GM10266 (cell line): ENCODE results near the gene MRPS6.

Source experiments
- DNase-seq: peaks from one replicate; pipeline ENCODE4 v3.0.0; 2012; ENCODE audit errors: extremely low spot score
- TF ChIP-seq, protein P1 (sequence below): IDR thresholded peaks from 2 replicates; pipeline ENCODE4 v1.5.1; 2012; ENCODE audit warnings: mild to moderate bottlenecking, low read depth; ENCODE audit not compliant: control insufficient read depth, insufficient read depth; ENCODE audit errors: missing control alignments

The MRPS6 gene

DNA sequence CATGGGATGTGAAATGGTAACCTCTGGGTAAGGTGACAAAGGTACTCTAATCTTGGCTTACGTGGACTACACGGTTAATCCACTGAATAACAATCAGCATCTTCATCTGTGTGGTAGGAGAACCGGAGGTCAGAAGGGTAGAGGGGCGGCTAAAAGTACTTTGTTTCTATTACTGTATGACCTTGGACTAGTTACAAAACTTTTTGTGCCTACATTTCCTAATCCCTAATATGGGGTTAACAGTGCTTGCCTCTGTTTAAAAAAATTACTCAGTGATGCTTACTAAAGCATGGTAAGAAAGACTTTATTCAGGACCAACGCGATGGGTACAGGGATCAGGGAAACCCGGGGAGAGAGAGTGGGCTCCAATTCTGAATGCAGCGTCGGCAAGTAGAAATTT lies 1.7 kb upstream of the MRPS6 start:
- TF ChIP-seq, protein P1, sequence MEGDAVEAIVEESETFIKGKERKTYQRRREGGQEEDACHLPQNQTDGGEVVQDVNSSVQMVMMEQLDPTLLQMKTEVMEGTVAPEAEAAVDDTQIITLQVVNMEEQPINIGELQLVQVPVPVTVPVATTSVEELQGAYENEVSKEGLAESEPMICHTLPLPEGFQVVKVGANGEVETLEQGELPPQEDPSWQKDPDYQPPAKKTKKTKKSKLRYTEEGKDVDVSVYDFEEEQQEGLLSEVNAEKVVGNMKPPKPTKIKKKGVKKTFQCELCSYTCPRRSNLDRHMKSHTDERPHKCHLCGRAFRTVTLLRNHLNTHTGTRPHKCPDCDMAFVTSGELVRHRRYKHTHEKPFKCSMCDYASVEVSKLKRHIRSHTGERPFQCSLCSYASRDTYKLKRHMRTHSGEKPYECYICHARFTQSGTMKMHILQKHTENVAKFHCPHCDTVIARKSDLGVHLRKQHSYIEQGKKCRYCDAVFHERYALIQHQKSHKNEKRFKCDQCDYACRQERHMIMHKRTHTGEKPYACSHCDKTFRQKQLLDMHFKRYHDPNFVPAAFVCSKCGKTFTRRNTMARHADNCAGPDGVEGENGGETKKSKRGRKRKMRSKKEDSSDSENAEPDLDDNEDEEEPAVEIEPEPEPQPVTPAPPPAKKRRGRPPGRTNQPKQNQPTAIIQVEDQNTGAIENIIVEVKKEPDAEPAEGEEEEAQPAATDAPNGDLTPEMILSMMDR: no peak
- no peak for DNase-seq

DNA sequence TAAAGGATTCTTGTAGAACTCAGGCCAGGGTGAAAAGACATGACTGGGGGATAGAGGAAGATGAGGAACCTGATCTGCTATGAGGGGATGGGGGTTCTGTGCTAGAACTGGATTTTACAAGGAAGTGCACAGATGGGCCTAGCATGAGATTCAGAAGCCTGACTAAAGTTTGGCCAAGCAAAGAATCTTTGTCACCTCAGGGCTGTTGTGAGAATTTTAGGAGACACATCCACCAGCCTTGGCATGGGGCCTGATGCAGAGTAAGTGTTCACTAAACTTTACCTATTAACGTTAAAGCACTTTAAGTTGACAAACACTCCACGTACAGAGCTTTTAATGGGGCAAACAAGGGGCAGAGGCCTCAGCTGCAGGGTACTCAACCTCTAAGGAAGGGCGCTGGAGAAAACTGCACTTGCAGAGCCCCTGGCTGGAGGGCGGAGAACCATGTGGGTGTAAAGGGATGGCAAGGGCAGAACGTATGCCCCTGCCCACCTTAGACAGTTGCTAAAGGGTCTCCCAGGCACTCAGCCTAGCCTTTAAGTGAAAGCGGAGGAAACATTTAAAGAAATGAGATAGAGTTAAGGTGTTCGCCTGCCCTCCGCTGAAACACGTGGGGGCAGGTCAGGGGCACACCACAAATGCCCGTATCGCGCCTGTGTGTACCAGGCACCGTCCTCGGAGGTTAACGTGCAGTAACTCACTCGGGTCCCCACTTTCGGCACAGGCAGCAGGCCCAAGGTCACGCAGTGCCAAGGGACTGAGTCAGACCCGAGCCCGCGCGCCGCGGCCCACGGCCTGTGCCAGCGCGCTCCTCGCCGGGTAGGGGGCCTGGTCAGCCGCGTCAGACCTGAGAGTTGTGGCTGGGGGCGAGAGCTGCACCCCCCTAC lies 990 bp upstream of the MRPS6 start:
- TF ChIP-seq, protein P1: no peak
- DNase-seq: no peak

DNA sequence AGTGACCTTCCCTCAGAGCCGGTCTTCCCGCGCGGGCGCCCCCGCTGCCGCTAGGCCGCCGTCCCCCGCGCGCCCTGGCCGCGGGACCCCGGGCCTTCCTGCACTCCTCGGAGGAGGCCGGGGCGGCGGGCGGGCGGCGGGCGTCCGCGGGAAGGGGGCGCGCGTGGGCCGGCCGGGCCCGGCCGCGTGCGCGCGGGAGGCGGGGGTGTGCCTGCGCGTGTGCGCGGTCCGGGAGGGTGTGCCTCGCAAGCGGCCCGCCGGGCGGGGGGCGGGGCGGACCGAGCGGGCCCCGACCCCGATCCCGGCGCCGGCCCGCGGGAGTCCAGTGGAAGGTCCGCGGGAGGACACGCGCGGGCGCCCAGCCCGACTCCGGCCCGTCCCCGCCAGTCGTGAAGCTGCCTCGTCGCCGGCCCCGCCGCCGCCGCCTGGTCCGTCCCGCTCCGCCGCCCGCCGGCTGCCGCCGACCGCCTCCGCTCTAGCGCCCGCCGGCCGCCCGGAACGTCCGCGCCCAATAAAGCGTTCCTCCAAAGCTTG lies 438 bp downstream of the MRPS6 start:
- peak; percentile 64 for DNase-seq

DNA sequence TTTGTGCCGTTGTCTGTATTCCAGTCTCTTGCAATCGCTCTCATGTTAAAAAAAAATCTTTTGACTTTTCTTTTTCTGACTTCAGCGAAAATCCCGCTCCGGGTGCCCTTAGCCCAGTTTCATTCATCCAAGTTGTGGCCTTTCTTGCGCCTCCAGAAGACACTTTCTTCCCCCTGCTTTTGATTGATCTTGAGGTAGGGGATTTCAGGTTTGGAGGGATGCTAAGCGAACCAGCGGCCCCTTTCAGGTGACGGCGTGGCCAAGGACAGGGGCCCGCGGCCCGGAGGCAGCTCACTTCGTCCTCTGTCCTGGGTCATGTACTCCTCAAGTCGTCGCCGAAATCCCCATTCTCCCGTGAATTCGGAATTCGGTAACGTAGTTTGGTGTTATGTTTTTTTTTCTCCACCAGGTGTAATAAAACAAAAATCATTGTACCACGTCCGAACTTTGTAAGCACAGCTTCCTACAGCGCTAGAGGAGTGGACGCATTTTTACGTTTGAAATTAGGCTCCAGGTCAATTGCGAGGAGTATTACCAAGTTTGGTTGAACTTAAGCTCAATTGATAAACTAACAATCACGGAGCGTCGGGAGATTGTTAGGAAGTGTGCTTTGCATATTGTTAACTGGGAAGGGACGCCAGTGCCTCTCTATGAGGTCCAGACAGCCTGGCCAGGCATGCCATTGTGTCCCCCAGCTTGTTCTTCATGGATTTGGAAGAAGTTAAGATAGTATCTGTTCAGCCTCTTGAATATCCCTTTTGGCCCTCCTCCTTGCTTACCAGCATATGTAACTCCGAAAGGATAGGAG lies 1.1 kb downstream of the MRPS6 start:
- TF ChIP-seq, protein P1: no peak
- no peak for DNase-seq

More for the DNA sequence above, 438 bp downstream of the MRPS6 start:
- TF ChIP-seq, protein P1: no peak

DNA sequence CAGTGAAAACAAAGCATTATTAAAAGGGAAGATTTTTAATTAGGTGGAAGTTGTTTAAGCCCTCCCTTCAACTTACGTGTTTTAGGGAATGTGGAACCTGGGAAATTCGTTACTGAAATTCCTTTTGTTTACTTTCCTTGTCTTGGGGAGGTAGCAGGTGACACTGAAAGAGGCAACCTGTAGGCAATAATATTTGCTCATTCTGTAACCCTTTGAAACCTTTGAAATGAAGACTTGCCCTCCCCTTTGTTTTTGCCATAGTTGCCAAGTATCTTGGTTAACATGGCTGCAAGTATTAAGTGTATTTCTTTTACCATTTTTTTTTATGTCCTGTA lies 1.7 kb downstream of the MRPS6 start:
- TF ChIP-seq, protein P1: no peak
- no peak for DNase-seq

DNA sequence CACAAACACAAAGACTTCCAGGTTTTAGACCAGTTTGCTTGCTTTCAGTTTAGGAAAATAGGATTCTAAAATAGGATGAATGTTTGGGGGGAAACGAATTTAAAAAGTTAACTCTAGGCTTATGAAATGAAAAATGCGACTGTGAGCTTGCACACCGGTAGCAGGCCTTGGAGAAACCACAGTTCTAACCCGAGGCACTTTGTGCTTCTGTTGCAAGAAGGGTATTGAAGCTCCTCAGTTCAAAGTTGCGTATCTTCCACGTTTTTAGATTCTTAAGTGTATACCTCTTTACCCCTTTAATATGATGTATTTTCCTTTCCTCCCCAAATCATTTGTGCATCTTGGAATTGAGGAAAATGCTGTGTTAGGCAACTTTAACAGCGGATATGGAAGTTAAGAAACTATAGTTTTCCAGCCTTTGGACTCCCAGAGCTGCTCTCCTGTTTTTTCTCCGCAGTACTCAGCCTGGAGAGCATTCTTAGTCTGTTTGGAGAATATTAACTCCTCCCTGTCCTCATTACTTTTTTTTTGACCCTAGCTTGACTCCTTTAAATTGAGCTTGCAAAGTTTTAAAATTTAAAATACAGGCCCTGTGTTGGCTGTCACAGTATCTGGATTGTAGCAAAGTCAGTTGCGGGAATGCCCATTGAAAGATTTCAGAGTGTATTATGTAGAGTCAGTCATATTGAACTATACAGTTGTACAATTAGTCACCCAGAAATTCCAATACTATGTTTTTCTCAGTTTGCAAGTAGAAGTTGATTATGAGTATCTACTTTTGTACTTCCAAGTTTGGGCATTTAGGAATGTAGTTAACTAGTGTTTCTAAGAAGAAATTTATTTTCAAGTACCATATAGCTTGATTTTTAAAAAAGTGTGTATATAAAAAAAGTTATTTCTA lies 2.6 kb downstream of the MRPS6 start:
- TF ChIP-seq, protein P1: no peak

More for the DNA sequence above, 2.6 kb downstream of the MRPS6 start:
- DNase-seq: no peak
